ENCODE measurements around the gene EDC4.

DNA sequence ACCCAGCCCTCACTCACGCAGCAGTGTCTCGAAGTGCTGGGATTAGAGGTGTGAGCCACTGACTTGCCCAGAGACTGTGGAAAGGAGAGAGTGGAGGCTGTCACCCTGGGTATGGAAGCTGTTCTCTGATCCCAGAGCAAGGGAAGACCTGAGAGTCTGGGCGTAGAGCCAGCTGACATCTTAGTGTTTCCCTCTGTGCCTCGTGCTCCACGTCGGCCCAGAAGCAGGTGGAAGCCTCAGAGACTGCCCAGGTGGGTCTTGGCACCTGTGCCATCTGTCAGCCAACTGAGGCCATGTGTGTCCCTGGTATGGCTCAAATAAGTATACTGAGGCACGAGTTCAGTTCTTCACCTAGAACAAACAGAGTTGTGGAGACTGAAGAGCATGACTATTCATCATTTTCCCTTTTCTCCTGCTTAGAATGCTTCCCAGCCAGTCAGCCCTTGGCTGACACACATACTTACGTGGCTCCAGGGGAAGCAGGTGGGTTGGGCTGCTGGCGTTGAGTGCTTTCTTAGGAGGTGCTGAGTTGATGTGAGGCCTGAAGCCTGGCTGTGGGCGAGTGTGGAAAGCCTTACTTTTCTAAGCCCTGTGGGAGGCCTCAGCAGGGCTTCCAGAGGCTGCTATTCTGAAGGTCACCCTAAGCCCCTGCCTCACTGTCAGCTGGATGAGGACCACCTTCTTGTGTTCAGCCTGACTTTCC, 50.7 kb downstream of the EDC4 start:
- TF ChIP-seq, protein P1, sequence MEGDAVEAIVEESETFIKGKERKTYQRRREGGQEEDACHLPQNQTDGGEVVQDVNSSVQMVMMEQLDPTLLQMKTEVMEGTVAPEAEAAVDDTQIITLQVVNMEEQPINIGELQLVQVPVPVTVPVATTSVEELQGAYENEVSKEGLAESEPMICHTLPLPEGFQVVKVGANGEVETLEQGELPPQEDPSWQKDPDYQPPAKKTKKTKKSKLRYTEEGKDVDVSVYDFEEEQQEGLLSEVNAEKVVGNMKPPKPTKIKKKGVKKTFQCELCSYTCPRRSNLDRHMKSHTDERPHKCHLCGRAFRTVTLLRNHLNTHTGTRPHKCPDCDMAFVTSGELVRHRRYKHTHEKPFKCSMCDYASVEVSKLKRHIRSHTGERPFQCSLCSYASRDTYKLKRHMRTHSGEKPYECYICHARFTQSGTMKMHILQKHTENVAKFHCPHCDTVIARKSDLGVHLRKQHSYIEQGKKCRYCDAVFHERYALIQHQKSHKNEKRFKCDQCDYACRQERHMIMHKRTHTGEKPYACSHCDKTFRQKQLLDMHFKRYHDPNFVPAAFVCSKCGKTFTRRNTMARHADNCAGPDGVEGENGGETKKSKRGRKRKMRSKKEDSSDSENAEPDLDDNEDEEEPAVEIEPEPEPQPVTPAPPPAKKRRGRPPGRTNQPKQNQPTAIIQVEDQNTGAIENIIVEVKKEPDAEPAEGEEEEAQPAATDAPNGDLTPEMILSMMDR (conservative IDR thresholded peaks at IDR 0.05; ENCODE audit: low read length), result no peak
- no peak for TF ChIP-seq EZH2phosphoT487 (IDR thresholded peaks at IDR 0.05; ENCODE audit: borderline replicate concordance, low read depth, low read length)

All from OCI-LY7 (cell line).